Dendritic cell treated with granulocyte-macrophage colony-stimulating factor and Interleukin-4, amounts not matched to agents 40 ng/mL and 50 ng/mL, for 4 days (primary cell): ENCODE results near the gene EFNB3.
A peak's percentile ranks its signal among the peaks of the same experiment; 100 is the strongest.

ENCODE experiments used
- H3K27ac Mint-ChIP-seq: one replicate; pipeline ENCODE4 v1.8.0; 2022; ENCODE audit warnings: mild to moderate bottlenecking, mixed read lengths
- H3K27me3 Mint-ChIP-seq: one replicate; pipeline ENCODE4 v1.8.0; 2022; ENCODE audit warnings: mild to moderate bottlenecking, mixed read lengths
- H3K36me3 Mint-ChIP-seq: one replicate; pipeline ENCODE4 v1.8.0; 2022; ENCODE audit warnings: low read depth, mixed read lengths
- H3K4me1 Mint-ChIP-seq: one replicate; pipeline ENCODE4 v1.8.0; 2022; ENCODE audit warnings: low read depth, mixed read lengths
- H3K4me3 Mint-ChIP-seq: one replicate; pipeline ENCODE4 v1.8.0; 2022; ENCODE audit warnings: mild to moderate bottlenecking, moderate library complexity, mixed read lengths
- H3K9me3 Mint-ChIP-seq: one replicate; pipeline ENCODE4 v1.8.0; 2022; ENCODE audit warnings: mixed read lengths
- intact Hi-C: fragments of 100-400 bp; cut with micrococcal nuclease; formaldehyde crosslinking; loops from one replicate; pipeline ENCODE4 v1.15.0; 2022

EFNB3 gene

GRCh38 chr17:7704601-7705268 lies at the start of gene EFNB3:
TSS of gene EFNB3 (plus strand) at chr17:7705202. CDS start at chr17:7705599, 397 bp downstream.
- peaks cover 56% of the 10 kb centered on the region for H3K27me3 Mint-ChIP-seq
- peaks cover 34% of the 10 kb centered on the region for H3K36me3 Mint-ChIP-seq
- H3K9me3 Mint-ChIP-seq, result no peaks in the 10 kb centered on the region
- H3K4me3 Mint-ChIP-seq, result peak within 1 kb of the TSS; percentile 49
- peaks cover 15% of the 10 kb centered on the region for H3K4me1 Mint-ChIP-seq
- intact Hi-C loops, result no loop called here
- no peak within 1 kb of the TSS for H3K27ac Mint-ChIP-seq

GRCh38 chr17:7655541-7655840 lies 49.5 kb upstream of the EFNB3 start:
- peak overlapping the region; percentile 16 for H3K27ac Mint-ChIP-seq
- intact Hi-C loops, result no loop called here
- no peak overlapping the region for H3K4me3 Mint-ChIP-seq
- H3K27me3 Mint-ChIP-seq, result peaks cover 52% of the 10 kb centered on the region
- no peaks in the 10 kb centered on the region for H3K36me3 Mint-ChIP-seq
- peaks cover 32% of the 10 kb centered on the region for H3K4me1 Mint-ChIP-seq
- no peaks in the 10 kb centered on the region for H3K9me3 Mint-ChIP-seq

- intact Hi-C loops, result no loop called here
- no peaks in the 10 kb centered on the region for H3K36me3 Mint-ChIP-seq
- no peak overlapping the region for H3K27ac Mint-ChIP-seq
- no peak overlapping the region for H3K4me3 Mint-ChIP-seq
- H3K9me3 Mint-ChIP-seq, result no peaks in the 10 kb centered on the region
- peaks cover 22% of the 10 kb centered on the region for H3K4me1 Mint-ChIP-seq
- peaks cover 40% of the 10 kb centered on the region for H3K27me3 Mint-ChIP-seq
Measured at GRCh38 chr17:7656958-7657609, 47.9 kb upstream of the EFNB3 start.

- no peaks in the 10 kb centered on the region for H3K4me1 Mint-ChIP-seq
- peaks cover 74% of the 10 kb centered on the region for H3K36me3 Mint-ChIP-seq
- no peaks in the 10 kb centered on the region for H3K27me3 Mint-ChIP-seq
- H3K27ac Mint-ChIP-seq, result no peak overlapping the region
- no peak overlapping the region for H3K4me3 Mint-ChIP-seq
- intact Hi-C loops, result no loop called here
- H3K9me3 Mint-ChIP-seq, result no peaks in the 10 kb centered on the region
Measured at GRCh38 chr17:7667656-7668406, 37.2 kb upstream of the EFNB3 start.

GRCh38 chr17:7668482-7668881 lies 36.5 kb upstream of the EFNB3 start:
- H3K4me3 Mint-ChIP-seq, result no peak overlapping the region
- no peaks in the 10 kb centered on the region for H3K4me1 Mint-ChIP-seq
- intact Hi-C loops, result no loop called here
- no peak overlapping the region for H3K27ac Mint-ChIP-seq
- no peaks in the 10 kb centered on the region for H3K27me3 Mint-ChIP-seq
- peaks cover 5% of the 10 kb centered on the region for H3K9me3 Mint-ChIP-seq
- H3K36me3 Mint-ChIP-seq, result peaks cover 80% of the 10 kb centered on the region

GRCh38 chr17:7673239-7673638 lies 31.8 kb upstream of the EFNB3 start:
- Mint-ChIP-seq H3K4me1 (no peaks in the 10 kb centered on the region), H3K36me3 (peaks cover 97% of the 10 kb centered on the region), H3K27ac (no peak overlapping the region), H3K4me3 (no peak overlapping the region), H3K27me3 (no peaks in the 10 kb centered on the region), H3K9me3 (peaks cover 25% of the 10 kb centered on the region)
- intact Hi-C loops, result loop anchor here (1.0 kb wide), 1 partner anchor 41 kb away; no protein-coding TSS in a partner anchor

- H3K36me3 Mint-ChIP-seq, result peaks cover 87% of the 10 kb centered on the region
- no peaks in the 10 kb centered on the region for H3K4me1 Mint-ChIP-seq
- no peaks in the 10 kb centered on the region for H3K27me3 Mint-ChIP-seq
- no peak overlapping the region for H3K27ac Mint-ChIP-seq
- intact Hi-C loops, result no loop called here
- no peak overlapping the region for H3K4me3 Mint-ChIP-seq
- H3K9me3 Mint-ChIP-seq, result peaks cover 25% of the 10 kb centered on the region
Measured at GRCh38 chr17:7674934-7675333, 30.1 kb upstream of the EFNB3 start.

GRCh38 chr17:7676533-7676932 lies 28.5 kb upstream of the EFNB3 start:
- Mint-ChIP-seq H3K36me3 (peaks cover 71% of the 10 kb centered on the region), H3K27ac (no peak overlapping the region), H3K4me3 (no peak overlapping the region), H3K9me3 (peaks cover 25% of the 10 kb centered on the region), H3K4me1 (no peaks in the 10 kb centered on the region), H3K27me3 (no peaks in the 10 kb centered on the region)
- intact Hi-C loops, result no loop called here

- H3K9me3 Mint-ChIP-seq, result peaks cover 25% of the 10 kb centered on the region
- intact Hi-C loops, result no loop called here
- H3K27me3 Mint-ChIP-seq, result no peaks in the 10 kb centered on the region
- no peaks in the 10 kb centered on the region for H3K4me1 Mint-ChIP-seq
- no peak overlapping the region for H3K4me3 Mint-ChIP-seq
- no peak overlapping the region for H3K27ac Mint-ChIP-seq
- peaks cover 69% of the 10 kb centered on the region for H3K36me3 Mint-ChIP-seq
Measured at GRCh38 chr17:7677388-7678067, 27.5 kb upstream of the EFNB3 start.

- Mint-ChIP-seq H3K27me3 (no peaks in the 10 kb centered on the region), H3K36me3 (peaks cover 65% of the 10 kb centered on the region), H3K27ac (peak overlapping the region; percentile 98), H3K4me1 (peaks cover 44% of the 10 kb centered on the region), H3K9me3 (no peaks in the 10 kb centered on the region), H3K4me3 (peak overlapping the region; percentile 98)
- intact Hi-C loops, result loop anchor here (5.0 kb wide), 1 partner anchor 113 kb away; no protein-coding TSS in a partner anchor
Measured at GRCh38 chr17:7684851-7685532, 20.0 kb upstream of the EFNB3 start.

- Mint-ChIP-seq H3K4me3 (peak overlapping the region; percentile 98), H3K4me1 (peaks cover 47% of the 10 kb centered on the region), H3K36me3 (peaks cover 70% of the 10 kb centered on the region), H3K27me3 (no peaks in the 10 kb centered on the region), H3K27ac (peak overlapping the region; percentile 98), H3K9me3 (no peaks in the 10 kb centered on the region)
- intact Hi-C loops, result loop anchor here (1.0 to 5.0 kb wide), 2 partner anchors 53 to 113 kb away; no protein-coding TSS in a partner anchor
Measured at GRCh38 chr17:7685533-7686221, 19.3 kb upstream of the EFNB3 start.

GRCh38 chr17:7686222-7687071 lies 18.6 kb upstream of the EFNB3 start:
- intact Hi-C loops, result loop anchor here (1.0 to 5.0 kb wide), 2 partner anchors 54 to 114 kb away; no protein-coding TSS in a partner anchor
- Mint-ChIP-seq H3K9me3 (no peaks in the 10 kb centered on the region), H3K27me3 (no peaks in the 10 kb centered on the region), H3K27ac (peak overlapping the region; percentile 98), H3K4me1 (peaks cover 47% of the 10 kb centered on the region), H3K36me3 (peaks cover 77% of the 10 kb centered on the region), H3K4me3 (peak overlapping the region; percentile 98)
